ENCODE data around the gene SP110. TPM values are rescaled to one million over a fixed set of nuclear protein-coding genes. Genes with fewer than 3 reads are reported as not detected.

Gene SP110
- total RNA-seq, 1 experiment from 2014 or later, result 0.75 TPM

GRCh38 chr2:230130668-230131364 is 89.0 kb downstream of the SP110 start:
- ChIA-PET POLR2A (no interaction called here), CTCF (no interaction called here)
- no TSS peak for BruUV-seq (replicated peaks)
- Mint-ChIP-seq H3K27me3 (ENCODE audit: insufficient read depth, unreplicated experiment) (no peaks in the 10 kb centered on the region), H3K27ac (ENCODE audit: unreplicated experiment) (no peak overlapping the region), H3K36me3 (ENCODE audit: insufficient read depth, unreplicated experiment) (no peaks in the 10 kb centered on the region), H3K9me3 (ENCODE audit: unreplicated experiment) (no peaks in the 10 kb centered on the region), H3K4me3 (ENCODE audit: unreplicated experiment) (no peak overlapping the region), H3K4me1 (ENCODE audit: low read depth, unreplicated experiment) (no peaks in the 10 kb centered on the region)
- no peak for TF ChIP-seq CTCF (IDR thresholded peaks at IDR 0.05; ENCODE audit: insufficient read depth in 1 of 2, low read depth in 1 of 2, low read length in 1 of 2, severe bottlenecking in 1 of 2, unreplicated experiment in 1 of 2)
- no peak for DNase-seq
- Histone ChIP-seq H3K36me3 (ENCODE audit: control insufficient read depth, insufficient read depth, low read length) (no peaks in the 10 kb centered on the region), H3K4me3 (ENCODE audit: low read depth, low read length) (no peak overlapping the region), H3K9me3 (no peaks in the 10 kb centered on the region), H3K4me1 (no peaks in the 10 kb centered on the region), H3K27me3 (replicated peaks; ENCODE audit: control insufficient read depth, insufficient read depth, low read length) (no peaks in the 10 kb centered on the region)
- intact Hi-C loops (cut with micrococcal nuclease; ENCODE audit: unreplicated experiment), result no loop called here

GRCh38 chr2:230129343-230129742 is 90.4 kb downstream of the SP110 start:
- TF ChIP-seq CTCF (IDR thresholded peaks at IDR 0.05; ENCODE audit: insufficient read depth in 1 of 2, low read depth in 1 of 2, low read length in 1 of 2, severe bottlenecking in 1 of 2, unreplicated experiment in 1 of 2), result no peak
- DNase-seq, result no peak
- intact Hi-C loops (cut with micrococcal nuclease; ENCODE audit: unreplicated experiment), result no loop called here
- H3K36me3 Mint-ChIP-seq (ENCODE audit: insufficient read depth, unreplicated experiment), result no peaks in the 10 kb centered on the region
- H3K9me3 Mint-ChIP-seq (ENCODE audit: unreplicated experiment), result no peaks in the 10 kb centered on the region
- H3K9me3 ChIP-seq, result no peaks in the 10 kb centered on the region
- no peaks in the 10 kb centered on the region for H3K4me1 Mint-ChIP-seq (ENCODE audit: low read depth, unreplicated experiment)
- H3K4me3 Mint-ChIP-seq (ENCODE audit: unreplicated experiment), result no peak overlapping the region
- no peaks in the 10 kb centered on the region for H3K4me1 ChIP-seq
- ChIA-PET POLR2A (no interaction called here), CTCF (no interaction called here)
- no peak overlapping the region for H3K27ac Mint-ChIP-seq (ENCODE audit: unreplicated experiment)
- no peaks in the 10 kb centered on the region for H3K36me3 ChIP-seq (ENCODE audit: control insufficient read depth, insufficient read depth, low read length)
- no TSS peak for BruUV-seq (replicated peaks)
- no peak overlapping the region for H3K4me3 ChIP-seq (ENCODE audit: low read depth, low read length)
- no peaks in the 10 kb centered on the region for H3K27me3 Mint-ChIP-seq (ENCODE audit: insufficient read depth, unreplicated experiment)
- H3K27me3 ChIP-seq (replicated peaks; ENCODE audit: control insufficient read depth, insufficient read depth, low read length), result no peaks in the 10 kb centered on the region

- Mint-ChIP-seq H3K36me3 (ENCODE audit: insufficient read depth, unreplicated experiment) (no peaks in the 10 kb centered on the region), H3K27ac (ENCODE audit: unreplicated experiment) (no peak overlapping the region), H3K4me3 (ENCODE audit: unreplicated experiment) (no peak overlapping the region), H3K4me1 (ENCODE audit: low read depth, unreplicated experiment) (no peaks in the 10 kb centered on the region), H3K27me3 (ENCODE audit: insufficient read depth, unreplicated experiment) (no peaks in the 10 kb centered on the region), H3K9me3 (ENCODE audit: unreplicated experiment) (no peaks in the 10 kb centered on the region)
- H3K4me3 ChIP-seq (ENCODE audit: low read depth, low read length), result no peak overlapping the region
- TF ChIP-seq CTCF (IDR thresholded peaks at IDR 0.05; ENCODE audit: insufficient read depth in 1 of 2, low read depth in 1 of 2, low read length in 1 of 2, severe bottlenecking in 1 of 2, unreplicated experiment in 1 of 2), result no peak
- no peak for DNase-seq
- BruUV-seq (replicated peaks), result no TSS peak
- H3K27me3 ChIP-seq (replicated peaks; ENCODE audit: control insufficient read depth, insufficient read depth, low read length), result no peaks in the 10 kb centered on the region
- H3K36me3 ChIP-seq (ENCODE audit: control insufficient read depth, insufficient read depth, low read length), result no peaks in the 10 kb centered on the region
- H3K9me3 ChIP-seq, result no peaks in the 10 kb centered on the region
- no peaks in the 10 kb centered on the region for H3K4me1 ChIP-seq
- CTCF ChIA-PET, result no interaction called here
- intact Hi-C loops (cut with micrococcal nuclease; ENCODE audit: unreplicated experiment), result no loop called here
- POLR2A ChIA-PET, result no interaction called here
Observed at GRCh38 chr2:230128623-230129342, 91.0 kb downstream of the SP110 start.

All from Caco-2 (cell line).